Islet of Langerhans (tissue), 1 donor: Measurements from ENCODE around the gene GP9.
"Not testable (repeated sequence)": the region's sequence is repeated elsewhere in the genome, so short reads cannot be mapped to it uniquely, and the experiment has no call there.

Experiments used
- FAIRE-seq: peaks from one replicate; lab custom pipeline; 2011; peaks lifted over from hg19 to GRCh38; lab: Jason Lieb, UNC

Gene GP9

DNA sequence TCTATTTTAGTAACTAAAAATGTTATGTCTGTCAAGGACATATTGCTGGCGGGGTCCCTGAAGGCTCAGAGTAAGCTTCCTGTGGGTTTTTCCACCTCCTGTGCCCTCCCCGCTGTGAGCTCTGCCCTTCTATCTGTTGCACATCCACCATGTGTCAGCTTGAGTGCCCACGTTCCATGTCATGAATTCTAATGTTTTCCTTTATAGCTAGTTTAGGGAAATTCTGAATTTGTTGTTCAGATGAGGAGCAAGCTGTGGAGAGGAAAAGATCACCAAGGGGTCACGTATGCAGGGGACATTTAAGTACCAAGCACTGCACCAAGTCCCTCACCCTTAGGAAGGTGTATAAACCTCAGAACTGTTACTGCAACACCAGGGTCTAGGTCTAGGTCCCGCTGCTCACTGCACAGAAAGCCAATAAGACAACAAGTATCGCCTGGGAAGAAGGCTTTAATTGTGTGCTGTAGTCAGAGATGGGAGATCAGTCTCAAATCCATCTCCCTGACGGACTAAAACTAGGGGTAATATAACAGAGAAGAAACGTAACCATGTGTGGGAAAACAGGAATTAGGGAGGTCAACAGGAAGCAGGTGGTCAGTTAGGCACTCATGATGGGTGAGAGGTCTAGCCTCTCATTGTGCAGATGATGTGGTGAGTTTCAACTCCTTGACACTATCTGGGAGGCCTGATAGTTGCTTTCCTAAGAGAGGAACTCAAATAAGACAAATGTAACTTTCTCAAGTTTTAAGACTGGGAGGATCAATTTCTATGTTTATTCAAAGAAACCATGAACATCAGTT, 9.7 kb downstream of the GP9 start:
- FAIRE-seq, result no peak

DNA sequence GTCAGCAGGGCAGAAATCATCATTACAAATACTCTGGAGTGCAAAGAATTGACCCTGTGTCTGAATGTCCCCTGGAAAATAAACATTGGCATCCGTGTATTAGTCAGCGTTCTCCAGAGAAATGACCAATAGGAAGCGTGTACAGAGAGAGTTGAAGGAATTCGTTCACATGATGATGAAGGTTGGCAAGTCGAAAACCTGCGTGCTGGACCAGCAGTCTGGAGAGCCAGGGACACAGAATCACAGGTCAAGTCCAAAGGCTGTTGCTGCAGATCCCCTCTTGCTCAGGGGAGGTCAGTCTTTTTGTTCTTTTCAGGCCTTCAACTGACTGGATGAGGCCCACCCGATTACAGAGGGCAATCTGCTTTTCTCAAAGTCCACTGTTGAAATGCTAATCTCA, 16.6 kb downstream of the GP9 start:
- no peak for FAIRE-seq

- FAIRE-seq, result no peak
These were observed 17.9 kb downstream of the GP9 start for GRCh38 chr3:129078510-129078909.

DNA sequence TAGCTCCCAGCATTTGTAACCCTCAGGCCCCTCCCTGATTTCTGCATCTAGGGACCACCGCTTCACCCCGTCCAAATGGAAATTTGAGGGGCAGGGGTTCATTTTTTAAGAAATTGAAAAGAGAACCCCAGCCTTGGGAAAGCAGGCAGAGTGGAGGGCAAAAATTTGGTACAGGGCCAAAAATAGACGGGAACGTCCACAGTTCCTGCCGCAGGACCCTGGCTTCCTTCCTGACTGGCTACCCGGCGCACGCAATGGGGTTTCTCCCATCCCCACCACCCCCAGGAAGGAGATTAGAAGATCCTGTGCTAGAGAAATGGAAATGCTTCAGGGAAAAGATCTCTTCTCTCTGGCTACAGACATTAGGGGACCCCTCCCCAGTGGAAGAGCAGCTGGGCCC, 20.9 kb downstream of the GP9 start:
- FAIRE-seq, result no peak

GRCh38 chr3:129082026-129082425, 21.4 kb downstream of the GP9 start:
- FAIRE-seq, result no peak

DNA sequence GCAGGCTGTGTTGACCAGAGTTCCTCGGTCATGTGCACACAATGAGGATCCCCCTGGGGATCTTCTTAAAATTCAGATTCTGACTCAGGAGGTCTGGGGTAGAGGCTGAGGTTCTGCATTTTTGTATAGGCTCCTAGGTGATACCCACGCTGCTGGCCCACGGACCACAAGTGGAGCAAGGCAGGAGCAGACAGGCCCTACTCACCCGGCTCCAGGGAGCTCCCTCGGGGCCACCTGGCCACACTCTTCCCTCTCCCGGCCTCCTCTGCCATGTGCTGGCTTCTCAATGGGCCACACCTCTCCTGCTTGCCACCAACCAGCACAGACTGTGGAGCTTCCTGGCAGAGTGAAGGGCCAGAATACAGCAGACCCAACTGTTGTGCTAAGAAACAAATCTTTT, 23.9 kb downstream of the GP9 start:
- FAIRE-seq, result no peak

DNA sequence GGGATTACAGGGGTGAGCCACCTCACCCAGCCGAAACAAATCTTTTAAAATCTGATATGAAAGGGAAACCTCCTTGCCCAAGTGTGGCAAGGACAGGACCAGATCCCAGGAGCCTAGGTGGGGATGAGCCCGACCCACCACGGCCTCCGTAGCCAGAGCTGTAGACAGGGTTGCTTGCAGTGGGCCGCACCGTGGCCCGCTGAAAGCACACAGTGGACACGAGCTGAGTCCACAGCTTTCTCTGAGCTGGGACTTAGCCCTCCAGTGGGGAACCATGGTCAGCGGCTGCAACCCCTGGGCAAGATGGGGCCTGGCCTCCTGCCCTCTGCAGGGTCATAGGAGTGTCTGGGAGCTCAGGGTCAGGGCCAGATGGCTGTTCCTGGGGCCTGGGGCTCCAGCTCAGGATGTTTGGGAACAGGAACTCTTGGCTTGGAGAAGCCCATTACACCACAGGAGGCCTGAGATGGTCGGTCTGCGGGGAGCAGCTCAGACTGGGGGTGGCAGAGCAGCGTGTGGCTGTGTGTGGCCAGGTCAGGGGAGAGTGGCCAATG, 24.7 kb downstream of the GP9 start:
- FAIRE-seq, result no peak

- FAIRE-seq, result no peak
These were observed 25.2 kb downstream of the GP9 start for GRCh38 chr3:129085818-129086217.

GRCh38 chr3:129087138-129087702, 26.6 kb downstream of the GP9 start:
- FAIRE-seq, result no peak

DNA sequence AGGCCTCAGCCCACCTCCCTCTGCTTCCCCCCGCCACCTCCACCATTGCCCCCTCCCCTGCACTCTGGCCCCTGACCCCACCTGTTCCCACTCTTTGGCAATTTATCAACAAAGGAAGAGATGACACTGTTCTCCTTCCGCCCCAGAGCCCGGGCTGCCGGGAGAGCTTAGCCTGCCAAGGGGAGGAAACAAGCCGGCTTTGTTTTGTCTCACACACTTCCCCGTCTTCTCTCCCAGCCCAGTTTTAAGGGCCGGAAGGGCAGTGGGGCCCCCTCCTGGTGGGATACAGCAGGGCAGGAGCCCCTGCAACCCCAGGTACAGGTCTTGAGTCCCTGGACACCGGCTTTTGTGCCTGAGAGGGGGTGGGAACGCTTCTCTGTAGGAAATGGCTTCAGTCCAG, 27.3 kb downstream of the GP9 start:
- FAIRE-seq, result not testable (repeated sequence)

- not testable (repeated sequence) for FAIRE-seq
These were observed 27.7 kb downstream of the GP9 start for GRCh38 chr3:129088312-129088711.

DNA sequence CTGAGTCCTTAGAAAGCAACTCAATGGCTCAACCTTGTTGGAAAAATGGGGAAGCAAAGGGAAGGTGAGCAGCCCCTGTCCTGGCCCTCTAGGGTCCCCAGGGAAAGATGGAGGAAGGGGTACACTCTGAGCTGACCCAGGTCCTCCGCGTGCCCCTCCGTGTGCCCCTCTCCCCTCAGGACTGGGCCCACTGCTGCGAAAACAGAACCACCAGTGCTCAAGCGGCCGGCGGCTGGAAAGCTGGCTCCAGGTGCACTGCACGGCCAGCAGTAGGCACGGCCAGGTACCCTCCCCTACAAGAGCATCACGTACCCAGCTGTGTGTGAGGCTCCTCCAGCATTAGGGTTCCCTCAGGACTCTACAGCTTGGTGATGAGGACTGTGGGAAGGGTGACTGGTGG, 34.7 kb downstream of the GP9 start:
- FAIRE-seq, result no peak

DNA sequence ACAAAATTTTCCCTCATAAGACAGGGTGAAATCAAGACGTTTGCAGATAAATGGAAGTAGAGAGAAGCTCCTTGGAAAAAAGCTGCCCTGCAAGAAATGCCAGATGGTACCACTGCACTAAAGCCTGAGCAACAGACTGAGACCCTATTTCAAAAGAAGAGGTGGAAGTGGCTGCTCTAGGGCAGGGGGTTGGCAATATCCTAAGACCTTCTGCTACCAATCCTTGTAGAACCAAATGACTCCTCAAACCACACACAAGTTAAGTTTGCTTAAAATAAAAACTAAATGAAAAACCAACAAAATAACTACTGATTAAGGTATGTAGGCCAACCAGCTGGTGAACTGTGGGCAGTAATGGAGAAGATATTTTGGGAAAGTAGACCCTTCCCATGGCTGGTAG, 39.7 kb downstream of the GP9 start:
- FAIRE-seq, result no peak

DNA sequence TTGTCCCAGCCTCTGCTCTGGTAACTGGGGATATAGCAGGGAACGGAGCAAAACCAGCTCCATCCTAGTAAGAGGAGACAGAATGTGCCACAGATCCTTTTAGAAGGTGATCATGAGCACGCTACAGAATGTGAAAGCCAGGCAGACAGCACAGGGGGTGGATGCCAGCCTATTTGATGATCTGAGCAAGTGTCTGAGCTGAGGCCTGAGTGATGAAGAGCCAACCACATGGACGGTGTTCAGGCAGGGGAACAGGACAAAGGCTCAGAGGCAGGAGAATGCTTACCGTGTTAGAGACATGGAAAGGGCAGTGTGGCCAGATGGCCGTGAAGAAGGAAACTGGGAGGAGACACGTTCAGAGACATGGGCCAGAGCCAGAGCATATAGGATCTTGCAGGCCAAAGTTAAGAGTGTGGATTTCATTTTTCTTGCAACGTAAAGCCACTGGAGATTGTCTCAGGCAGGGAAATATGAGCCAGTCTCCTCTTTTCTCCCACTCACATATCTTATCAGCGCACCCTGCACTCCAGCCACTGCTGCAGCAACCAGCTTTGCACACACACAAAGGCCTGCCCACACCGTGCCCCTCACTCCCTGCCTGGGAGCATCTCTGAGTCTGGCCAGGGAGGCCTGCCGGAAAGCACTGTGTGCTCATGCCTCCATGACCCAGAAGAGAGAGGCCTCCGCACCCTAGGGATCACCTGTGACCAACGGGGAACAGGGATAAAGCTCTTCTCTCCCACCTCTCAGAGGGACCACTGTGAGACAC, 41.0 kb downstream of the GP9 start:
- no peak for FAIRE-seq

DNA sequence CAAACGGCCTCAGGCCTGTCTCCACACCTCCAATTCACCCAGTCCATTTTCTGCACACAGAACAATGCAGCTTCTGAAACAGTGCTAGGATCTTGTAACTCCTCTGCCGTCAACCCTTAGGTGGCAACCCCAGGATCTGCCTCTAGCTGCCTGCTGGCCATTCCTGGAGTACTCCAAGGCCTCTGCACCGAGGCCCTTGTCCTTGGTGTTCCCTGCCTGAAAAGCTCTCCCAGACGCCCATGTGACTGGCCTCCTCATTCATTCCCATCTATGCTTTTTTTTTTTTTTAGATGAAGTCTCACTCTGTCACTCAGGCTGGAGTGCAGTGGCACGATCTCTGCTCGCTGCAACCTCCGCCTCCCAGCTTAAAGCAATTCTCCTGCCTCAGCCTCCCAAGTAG, 42.7 kb downstream of the GP9 start:
- no peak for FAIRE-seq

GRCh38 chr3:129104051-129104450, 43.5 kb downstream of the GP9 start:
- FAIRE-seq, result no peak

- FAIRE-seq, result no peak
These were observed 44.0 kb downstream of the GP9 start for GRCh38 chr3:129104498-129105079.

GRCh38 chr3:129105862-129106261, 45.3 kb downstream of the GP9 start:
- FAIRE-seq, result no peak

DNA sequence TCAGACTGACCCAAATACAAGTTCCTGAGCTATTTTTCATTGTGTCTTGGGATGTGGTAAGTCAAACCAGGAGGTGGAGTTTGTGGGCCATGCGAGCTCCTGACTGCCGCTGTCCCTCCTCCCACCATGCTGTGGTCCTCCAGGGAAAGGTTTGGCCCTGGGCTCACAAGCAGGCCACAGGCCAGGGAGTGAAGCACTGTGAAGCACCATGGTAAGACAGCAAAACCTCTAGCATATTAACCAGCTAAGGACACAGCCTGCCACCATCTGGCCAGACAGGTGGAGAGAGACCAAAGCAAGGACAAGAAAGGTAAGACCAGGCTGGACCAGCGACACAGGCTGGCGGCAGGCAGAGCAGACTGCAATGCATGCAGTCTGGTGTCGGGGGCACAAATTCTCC, 45.7 kb downstream of the GP9 start:
- FAIRE-seq, result no peak

- FAIRE-seq, result no peak
These were observed 46.4 kb downstream of the GP9 start for GRCh38 chr3:129106866-129107565.

DNA sequence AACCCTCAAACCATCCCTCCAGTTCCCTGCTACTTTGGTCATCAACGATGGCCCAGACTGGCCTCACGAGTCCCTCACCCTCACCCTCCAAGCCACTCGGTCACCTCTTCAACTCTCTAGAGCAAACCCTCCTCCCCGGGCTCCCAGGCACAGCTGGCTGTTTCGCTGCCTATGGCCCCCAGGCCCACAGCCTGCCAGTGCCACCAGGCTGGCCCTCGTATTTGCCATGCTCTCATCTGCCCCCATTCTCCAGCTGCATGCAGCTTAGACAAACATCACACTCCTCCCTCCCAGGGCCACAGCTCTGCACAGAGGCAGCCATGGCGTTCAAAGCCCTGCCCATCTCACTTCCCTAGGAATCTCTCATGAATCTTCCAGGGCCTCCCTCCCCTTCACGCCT, 47.2 kb downstream of the GP9 start:
- FAIRE-seq, result no peak
